Heart right ventricle (tissue), 16 donors: ENCODE measurements around the gene GRIA2. TPM values are rescaled to one million over a fixed set of nuclear protein-coding genes. Genes with fewer than 3 reads are reported as not detected.

Experiments
- ATAC-seq, 8 donors: fragments of 200-7000 bp; cut with Tn5 transposase; one replicate each; pipeline ENCODE4 v1.9.1; 2020; ENCODE audit warnings: mild to moderate bottlenecking in 8 of 8, moderate library complexity in 8 of 8, moderate number of reproducible peaks in 1 of 8
- DNase-seq, 2 donors: peaks; one replicate each; pipeline ENCODE4 v3.0.0-alpha.2; 2020
- H3K27ac ChIP-seq, 10 donors: fragments of 200-600 bp; sonication (generic) in 2 of 10; one replicate each; pipeline versions ENCODE4 v1.5.0 to v1.8.0; 2020 to 2022; ENCODE audit warnings: mild to moderate bottlenecking in 3 of 10
- H3K27me3 ChIP-seq, 7 donors: fragments of 200-600 bp; one replicate each; pipeline ENCODE4 v1.8.0; 2021 to 2022; ENCODE audit warnings: mild to moderate bottlenecking in 2 of 7
- H3K36me3 ChIP-seq, 9 donors: fragments of 200-600 bp; sonication (generic) in 1 of 9; one replicate each; pipeline versions ENCODE4 v1.5.0 to v1.8.0; 2020 to 2022; ENCODE audit warnings: mild to moderate bottlenecking in 2 of 9
- H3K4me1 ChIP-seq, 9 donors: fragments of 200-600 bp; sonication (generic) in 1 of 9; one replicate each; pipeline versions ENCODE4 v1.5.0 to v1.8.0; 2020 to 2022; ENCODE audit warnings: mild to moderate bottlenecking in 4 of 9
- H3K4me3 ChIP-seq, 10 donors: fragments of 200-600 bp; sonication (generic) in 2 of 10; one replicate each; pipeline versions ENCODE4 v1.5.0 to v1.8.0; 2020 to 2022; ENCODE audit warnings: mild to moderate bottlenecking in 7 of 10, moderate library complexity in 2 of 10
- H3K9me3 ChIP-seq, 11 donors: fragments of 200-600 bp in 10 of 11; sonication (generic) in 2 of 11; one replicate each; pipeline versions ENCODE4 v1.5.0 to v1.8.0; 2013 to 2022; ENCODE audit warnings: mild to moderate bottlenecking in 2 of 11, control low read depth in 1 of 11, moderate library complexity in 1 of 11
- WGBS, 2 donors: extraction: QIAGEN DNeasy Blood & Tissue Kit; methylation state at CpG; one replicate each; pipeline ENCODE4 v1.1.7; 2013; ENCODE audit warnings: inconsistent platforms in 1 of 2; 5-methylcytosine and 5-hydroxymethylcytosine counted together
- intact Hi-C, 10 donors: fragments of 100-400 bp; cut with DNase I; formaldehyde crosslinking; loops; one replicate each; pipeline versions ENCODE4 v1.11.1 to v1.14.2; 2022
- polyA plus RNA-seq, 2 donors: library from polyadenylated mRNA; stranded (reverse); fragments of 200-250 nt; gene quantifications; one replicate each; pipeline ENCODE4 v1.2.3, GENCODE V29; 2013
- total RNA-seq, 10 donors: library from RNA; stranded (reverse); fragmentation: NEBNext Ultra II Directional in 3 of 10; extraction: Animal tissue kit (Norgen Biotek cat#: 25700) in 3 of 10; gene quantifications; one replicate each; pipeline versions ENCODE4 v1.2.1 to v1.2.4, GENCODE V29; 2021 to 2023
- TF ChIP-seq, protein P1 (sequence below), 9 donors: fragments of 200-600 bp; sonication (generic) in 2 of 9; IDR thresholded peaks; one replicate each; pipeline versions ENCODE4 v1.5.0 to v1.8.0; 2021 to 2022; ENCODE audit warnings: antibody characterized with exemption in 9 of 9, mild to moderate bottlenecking in 5 of 9, moderate library complexity in 1 of 9
- donor health status: Arrhythmogenic right ventricular cardiomyopathy.
- donor health status: ischemic (EF 13 %, LVEDD 7.1; RV severe dilation, severe dysfunction).
- donor health status: healthy with polysubstance abuse.
- donor health status: DM: no; HTN: yes; CAD: no.
- donor health status: DM: no; HTN: no; CAD: no.
- donor health status: ischemic (EF 25% LVEDD 6.9; RV normal size, moderate dysfunction).
- donor health status: ischemic (EF 25% LVEDD 5.7; RV mildly dilated, moderate dysfunction).
- donor health status: healthy.
- donor health status: DM: yes; HTN: yes; CAD: no.
- donor health status: Ischemic cardiomyopathy.
- donor health status: ischemic (EF 35%, LVEDD 5.7; RV mildly dilated, moderate dysfunction).
- donor health status: nonischemic (EF 11% LVEDD 7.7; RV severe dilation, severe dysfunction).
- donor health status: DM: yes; HTN: yes; CAD: no.
- donor health status: PGD.
- donor health status: ischemic (EF 29% LVEDD 5.4; RV normal size, mild dysfunction).
- donor health status: nonischemic (EF 23%, LVEDD 6.1; RV moderate dilation, normal function).

The GRIA2 gene
- total and polyA plus RNA-seq, 12 donors = 0.20 to 0.51 TPM; not detected in 10

DNA sequence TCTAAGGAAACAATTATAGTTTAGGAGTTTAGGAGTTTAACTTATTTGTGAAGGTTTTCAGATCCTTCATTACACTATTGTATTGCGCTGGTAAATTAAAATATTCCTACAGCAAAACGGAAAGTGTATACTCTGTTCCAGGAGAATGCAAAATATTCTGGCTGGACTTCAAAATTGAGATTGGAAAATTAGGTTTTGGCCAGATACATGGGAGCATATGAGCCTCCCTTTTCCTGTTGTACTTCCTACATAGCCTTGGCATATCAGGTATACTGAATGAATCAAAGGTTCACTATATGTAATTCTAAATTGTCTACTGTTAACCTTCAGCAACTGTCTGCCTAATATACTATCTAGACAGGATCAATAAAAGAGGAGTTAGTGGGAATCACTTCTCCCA lies 25.2 kb upstream of the GRIA2 start:
- 72 to 79% methylated on average over 2 of the region's 2 CpGs for WGBS, 2 donors
- intact Hi-C loops = no loop called here
- no peak for ATAC-seq

DNA sequence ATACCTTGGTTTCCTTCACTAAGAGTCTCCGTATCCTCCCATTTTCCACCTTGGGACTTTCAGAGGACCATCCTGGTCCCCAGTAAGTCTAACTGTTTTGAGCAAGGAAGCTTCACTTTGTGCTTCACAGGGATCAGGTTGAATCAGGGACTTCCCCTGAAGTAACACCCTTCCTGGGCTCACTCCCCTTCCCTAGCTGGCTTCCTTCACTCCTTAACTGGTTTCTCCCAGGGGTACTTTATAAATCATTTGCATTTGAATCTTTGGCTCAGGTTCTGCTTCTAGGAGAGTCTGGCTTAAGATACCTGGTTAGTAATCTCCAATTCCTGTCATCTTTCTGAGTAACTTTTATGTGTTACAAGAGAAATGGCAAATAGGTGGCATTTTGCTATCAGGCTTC lies 24.5 kb upstream of the GRIA2 start:
- no peak for DNase-seq
- WGBS, 2 donors = 90 to 95% methylated on average over 1 of the region's 1 CpG
- H3K9me3 ChIP-seq = no peaks in the 10 kb centered on the region

More for the DNA sequence above, 25.2 kb upstream of the GRIA2 start:
- no peak overlapping the region for H3K4me3 ChIP-seq
- H3K4me1 ChIP-seq = no peaks in the 10 kb centered on the region
- H3K9me3 ChIP-seq = peaks cover 0 to under 1% (median 0%) of the 10 kb centered on the region in 11 donors
- TF ChIP-seq, protein P1, sequence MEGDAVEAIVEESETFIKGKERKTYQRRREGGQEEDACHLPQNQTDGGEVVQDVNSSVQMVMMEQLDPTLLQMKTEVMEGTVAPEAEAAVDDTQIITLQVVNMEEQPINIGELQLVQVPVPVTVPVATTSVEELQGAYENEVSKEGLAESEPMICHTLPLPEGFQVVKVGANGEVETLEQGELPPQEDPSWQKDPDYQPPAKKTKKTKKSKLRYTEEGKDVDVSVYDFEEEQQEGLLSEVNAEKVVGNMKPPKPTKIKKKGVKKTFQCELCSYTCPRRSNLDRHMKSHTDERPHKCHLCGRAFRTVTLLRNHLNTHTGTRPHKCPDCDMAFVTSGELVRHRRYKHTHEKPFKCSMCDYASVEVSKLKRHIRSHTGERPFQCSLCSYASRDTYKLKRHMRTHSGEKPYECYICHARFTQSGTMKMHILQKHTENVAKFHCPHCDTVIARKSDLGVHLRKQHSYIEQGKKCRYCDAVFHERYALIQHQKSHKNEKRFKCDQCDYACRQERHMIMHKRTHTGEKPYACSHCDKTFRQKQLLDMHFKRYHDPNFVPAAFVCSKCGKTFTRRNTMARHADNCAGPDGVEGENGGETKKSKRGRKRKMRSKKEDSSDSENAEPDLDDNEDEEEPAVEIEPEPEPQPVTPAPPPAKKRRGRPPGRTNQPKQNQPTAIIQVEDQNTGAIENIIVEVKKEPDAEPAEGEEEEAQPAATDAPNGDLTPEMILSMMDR (IDR thresholded peaks at IDR 0.05) = no peak
- DNase-seq = no peak
- H3K36me3 ChIP-seq = no peaks in the 10 kb centered on the region
- H3K27ac ChIP-seq = no peak overlapping the region
- no peaks in the 10 kb centered on the region for H3K27me3 ChIP-seq

DNA sequence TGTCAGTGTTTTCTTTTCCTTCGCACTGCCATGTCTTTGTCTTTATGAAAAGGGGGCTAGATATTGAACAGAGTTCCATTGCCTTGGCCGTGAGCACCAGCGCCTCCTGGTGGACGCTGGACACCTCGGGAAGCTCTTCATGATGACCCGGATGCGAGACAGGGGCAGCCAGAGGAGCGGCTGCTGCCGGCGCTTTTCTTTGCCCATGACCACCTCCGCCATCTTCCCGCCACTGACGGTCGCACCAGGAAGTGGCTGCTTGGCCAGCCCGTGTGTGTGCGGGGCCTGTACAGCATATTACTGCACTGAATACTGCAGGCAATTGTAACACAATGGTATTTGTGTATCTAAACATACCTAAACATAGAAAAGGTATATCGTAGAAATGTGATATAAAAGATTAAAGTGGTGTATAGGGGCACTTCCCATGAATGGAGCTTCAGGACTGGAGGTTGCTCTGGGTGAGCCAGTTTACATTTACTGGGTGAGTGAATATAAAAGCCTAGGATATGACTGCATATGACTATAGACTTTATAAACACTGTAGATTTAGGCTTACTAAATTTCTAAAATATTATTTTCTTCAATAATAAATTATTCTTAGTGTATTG lies 15.8 kb upstream of the GRIA2 start:
- H3K27me3 ChIP-seq = no peaks in the 10 kb centered on the region
- intact Hi-C loops = no loop called here
- DNase-seq = peak in 1 of 2 donors; percentile 24
- no peak overlapping the region for H3K4me3 ChIP-seq
- WGBS, 2 donors = 70 to 73% methylated on average over 17 of the region's 17 CpGs
- H3K36me3 ChIP-seq = no peaks in the 10 kb centered on the region
- no peaks in the 10 kb centered on the region for H3K4me1 ChIP-seq
- TF ChIP-seq, protein P1 (IDR thresholded peaks at IDR 0.05) = peak in 6 of 9 donors; percentile 15 to 53 (median 30)
- no peak overlapping the region for H3K27ac ChIP-seq
- no peak for ATAC-seq
- H3K9me3 ChIP-seq = no peaks in the 10 kb centered on the region

More for the DNA sequence above, 24.5 kb upstream of the GRIA2 start:
- Histone ChIP-seq H3K27ac (no peak overlapping the region), H3K4me3 (no peak overlapping the region), H3K36me3 (no peaks in the 10 kb centered on the region), H3K4me1 (no peaks in the 10 kb centered on the region), H3K27me3 (no peaks in the 10 kb centered on the region)
- TF ChIP-seq, protein P1 (IDR thresholded peaks at IDR 0.05) = no peak
- intact Hi-C loops = no loop called here
- ATAC-seq = no peak

GRCh38 chr4:157217708-157218107 lies 2.8 kb upstream of the GRIA2 start:
- Histone ChIP-seq H3K27ac (no peak overlapping the region), H3K4me3 (no peak overlapping the region), H3K9me3 (peaks cover 0 to 3% (median 0%) of the 10 kb centered on the region in 11 donors), H3K36me3 (no peaks in the 10 kb centered on the region), H3K4me1 (peaks cover 0 to 13% (median 7%) of the 10 kb centered on the region in 9 donors), H3K27me3 (peaks cover 7 to 54% (median 43%) of the 10 kb centered on the region in 7 donors)
- ATAC-seq (no peak), DNase-seq (no peak)
- TF ChIP-seq, protein P1 (IDR thresholded peaks at IDR 0.05) = peak in 7 of 9 donors; percentile 25 to 60 (median 39)
- 24 to 28% methylated on average over 3 of the region's 3 CpGs for WGBS, 2 donors
- intact Hi-C loops = loop anchor here in 6 of 10 donors (5.0 to 10.0 kb wide), 3 partner anchors 757 to 767 kb away; no protein-coding TSS in a partner anchor
